Type B pancreatic cell (in vitro differentiated cells): ENCODE measurements around the gene PODNL1. TPM values are rescaled to one million over a fixed set of nuclear protein-coding genes. Genes with fewer than 3 reads are reported as not detected.

Experiments
- DNase-seq: peaks from one replicate; pipeline ENCODE4 v3.0.0; 2021; ENCODE audit warnings: mixed read lengths; ENCODE audit not compliant: unreplicated experiment; ENCODE audit errors: extremely low spot score
- H3K27ac Mint-ChIP-seq: 2 replicates; pipeline ENCODE4 v1.8.0; 2021; ENCODE audit warnings: mild to moderate bottlenecking, mixed read lengths
- H3K27me3 Mint-ChIP-seq: 2 replicates; pipeline ENCODE4 v1.8.0; 2021; ENCODE audit warnings: mixed read lengths
- H3K36me3 Mint-ChIP-seq: 2 replicates; pipeline ENCODE4 v1.8.0; 2021; ENCODE audit warnings: mixed read lengths
- H3K4me1 Mint-ChIP-seq: one replicate; pipeline ENCODE4 v1.8.0; 2021; ENCODE audit warnings: mixed read lengths; ENCODE audit not compliant: unreplicated experiment
- H3K4me3 Mint-ChIP-seq: 2 replicates; pipeline ENCODE4 v1.8.0; 2021; ENCODE audit warnings: mild to moderate bottlenecking, mixed read lengths
- H3K9me3 Mint-ChIP-seq: 2 replicates; pipeline ENCODE4 v1.8.0; 2021; ENCODE audit warnings: mixed read lengths
- long read RNA-seq: library from polyadenylated mRNA; unstranded; transcript quantifications from one replicate; pipeline ENCODE4 v2.0.0, GENCODE V29; 2020
- total RNA-seq: library from RNA; stranded (reverse); gene quantifications from 2 replicates; pipeline ENCODE4 v1.2.1, GENCODE V29; 2021; ENCODE audit warnings: low replicate concordance
- TF ChIP-seq, protein P1 (sequence below): fragments of 200-600 bp; sonication (generic); conservative IDR thresholded peaks from 2 replicates; pipeline ENCODE4 v1.5.0; 2021; ENCODE audit warnings: antibody characterized with exemption, mild to moderate bottlenecking

The PODNL1 gene
- 0.48 and 0.75 TPM in 2 replicates for total RNA-seq
- long read RNA-seq = 0 reads

DNA sequence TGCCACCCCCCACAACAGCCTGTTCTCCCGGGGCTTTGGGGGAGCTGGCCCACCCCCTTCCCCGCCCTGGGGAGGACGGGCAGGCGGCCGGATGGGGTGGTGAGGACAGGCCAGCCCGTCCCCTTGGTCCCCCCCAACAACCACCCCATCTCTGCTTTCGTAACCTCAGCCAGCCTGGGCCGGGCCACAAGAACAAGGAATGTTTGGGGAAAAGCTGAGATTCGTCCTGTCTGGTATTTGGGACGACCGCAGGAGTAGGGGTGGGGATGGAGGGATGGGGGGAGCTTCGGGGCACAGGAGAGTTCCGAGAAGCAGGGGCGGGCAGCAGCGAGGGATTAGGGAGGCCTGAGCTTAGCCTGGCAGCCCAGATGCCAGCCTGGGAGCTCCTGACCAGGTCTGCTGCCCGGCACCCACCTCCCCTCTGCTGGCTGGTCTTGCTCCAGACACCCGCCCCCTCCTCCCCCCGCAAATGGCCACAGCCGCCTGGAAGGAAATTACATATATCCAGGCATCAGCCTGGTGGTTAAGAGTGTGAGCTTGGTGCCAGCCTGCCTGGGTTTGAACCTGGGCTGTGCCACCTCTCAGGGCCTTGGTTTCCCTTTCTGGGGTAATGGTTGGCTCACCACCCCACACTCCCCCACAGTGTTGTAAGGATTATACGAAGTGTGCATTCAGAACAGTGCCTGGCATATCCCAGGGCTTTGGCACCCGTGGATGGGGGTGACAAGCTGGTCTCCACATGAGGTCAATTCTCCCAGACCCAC is at the start of gene PODNL1:
TSS of gene PODNL1 (minus strand) at position 117 of the 764 bp plus-strand sequence. CDS start 236 bp downstream, outside the sequence.
- H3K27me3 Mint-ChIP-seq = peaks cover 12% of the 10 kb centered on the region

GRCh38 chr19:13987101-13987890 is 49.1 kb upstream of the PODNL1 start:
- TF ChIP-seq, protein P1, sequence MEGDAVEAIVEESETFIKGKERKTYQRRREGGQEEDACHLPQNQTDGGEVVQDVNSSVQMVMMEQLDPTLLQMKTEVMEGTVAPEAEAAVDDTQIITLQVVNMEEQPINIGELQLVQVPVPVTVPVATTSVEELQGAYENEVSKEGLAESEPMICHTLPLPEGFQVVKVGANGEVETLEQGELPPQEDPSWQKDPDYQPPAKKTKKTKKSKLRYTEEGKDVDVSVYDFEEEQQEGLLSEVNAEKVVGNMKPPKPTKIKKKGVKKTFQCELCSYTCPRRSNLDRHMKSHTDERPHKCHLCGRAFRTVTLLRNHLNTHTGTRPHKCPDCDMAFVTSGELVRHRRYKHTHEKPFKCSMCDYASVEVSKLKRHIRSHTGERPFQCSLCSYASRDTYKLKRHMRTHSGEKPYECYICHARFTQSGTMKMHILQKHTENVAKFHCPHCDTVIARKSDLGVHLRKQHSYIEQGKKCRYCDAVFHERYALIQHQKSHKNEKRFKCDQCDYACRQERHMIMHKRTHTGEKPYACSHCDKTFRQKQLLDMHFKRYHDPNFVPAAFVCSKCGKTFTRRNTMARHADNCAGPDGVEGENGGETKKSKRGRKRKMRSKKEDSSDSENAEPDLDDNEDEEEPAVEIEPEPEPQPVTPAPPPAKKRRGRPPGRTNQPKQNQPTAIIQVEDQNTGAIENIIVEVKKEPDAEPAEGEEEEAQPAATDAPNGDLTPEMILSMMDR = no peak
- Mint-ChIP-seq H3K36me3 (peaks cover 14% of the 10 kb centered on the region), H3K9me3 (no peaks in the 10 kb centered on the region), H3K27me3 (no peaks in the 10 kb centered on the region), H3K4me1 (peaks cover 18% of the 10 kb centered on the region), H3K27ac (no peak overlapping the region), H3K4me3 (no peak overlapping the region)
- no peak for DNase-seq

More for the DNA sequence above, at the start of gene PODNL1:
- H3K4me1 Mint-ChIP-seq = peaks cover 10% of the 10 kb centered on the region
- DNase-seq = no peak
- no peaks in the 10 kb centered on the region for H3K9me3 Mint-ChIP-seq
- no peaks in the 10 kb centered on the region for H3K36me3 Mint-ChIP-seq
- TF ChIP-seq, protein P1 = no peak
- no peak within 1 kb of the TSS for H3K27ac Mint-ChIP-seq
- H3K4me3 Mint-ChIP-seq = peak within 1 kb of the TSS; percentile 45

DNA sequence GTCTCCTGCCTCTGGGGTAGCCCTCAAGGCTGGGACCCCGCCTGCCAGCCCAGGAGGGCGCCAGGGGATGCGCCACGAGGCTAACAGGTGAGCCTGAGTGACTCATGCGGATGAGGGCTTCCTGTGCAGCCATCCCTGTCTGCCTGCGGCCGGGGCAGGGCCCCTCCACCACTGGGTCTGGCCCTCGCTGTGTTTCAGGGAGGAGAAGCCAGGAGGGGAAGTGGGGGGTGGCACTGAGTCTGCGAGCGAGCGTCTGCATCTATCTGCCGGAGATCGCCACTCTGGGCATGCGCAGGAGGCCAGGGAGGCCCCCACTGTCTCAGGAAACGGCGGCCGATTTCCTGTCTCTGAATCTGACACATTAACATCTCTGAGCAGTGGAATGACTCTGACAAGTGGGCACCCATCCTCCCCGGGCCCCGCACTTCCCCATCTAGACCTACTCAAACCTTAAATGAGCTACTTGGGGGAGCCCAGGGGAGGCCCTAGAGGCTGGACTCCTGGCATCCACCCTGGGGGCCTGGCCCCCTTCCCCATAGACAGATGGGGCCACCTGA is 48.2 kb upstream of the PODNL1 start:
- H3K9me3 Mint-ChIP-seq = no peaks in the 10 kb centered on the region
- H3K4me3 Mint-ChIP-seq = no peak overlapping the region
- no peak for DNase-seq
- TF ChIP-seq, protein P1 = no peak
- H3K4me1 Mint-ChIP-seq = peaks cover 18% of the 10 kb centered on the region
- H3K36me3 Mint-ChIP-seq = peaks cover 14% of the 10 kb centered on the region
- no peak overlapping the region for H3K27ac Mint-ChIP-seq
- H3K27me3 Mint-ChIP-seq = no peaks in the 10 kb centered on the region

GRCh38 chr19:13985771-13986347 is 47.6 kb upstream of the PODNL1 start:
- DNase-seq = no peak
- Mint-ChIP-seq H3K36me3 (peaks cover 10% of the 10 kb centered on the region), H3K27me3 (no peaks in the 10 kb centered on the region), H3K9me3 (no peaks in the 10 kb centered on the region), H3K4me3 (no peak overlapping the region), H3K27ac (peak overlapping the region; percentile 24), H3K4me1 (peaks cover 18% of the 10 kb centered on the region)
- TF ChIP-seq, protein P1 = no peak

GRCh38 chr19:13984875-13985741 is 46.9 kb upstream of the PODNL1 start:
- no peak for DNase-seq
- H3K9me3 Mint-ChIP-seq = no peaks in the 10 kb centered on the region
- H3K4me1 Mint-ChIP-seq = peaks cover 18% of the 10 kb centered on the region
- H3K27me3 Mint-ChIP-seq = no peaks in the 10 kb centered on the region
- no peak overlapping the region for H3K4me3 Mint-ChIP-seq
- H3K27ac Mint-ChIP-seq = peak overlapping the region; percentile 24
- TF ChIP-seq, protein P1 = no peak
- H3K36me3 Mint-ChIP-seq = peaks cover 9% of the 10 kb centered on the region
